ENCODE data around the gene CACNA2D3.

The CACNA2D3 gene

DNA sequence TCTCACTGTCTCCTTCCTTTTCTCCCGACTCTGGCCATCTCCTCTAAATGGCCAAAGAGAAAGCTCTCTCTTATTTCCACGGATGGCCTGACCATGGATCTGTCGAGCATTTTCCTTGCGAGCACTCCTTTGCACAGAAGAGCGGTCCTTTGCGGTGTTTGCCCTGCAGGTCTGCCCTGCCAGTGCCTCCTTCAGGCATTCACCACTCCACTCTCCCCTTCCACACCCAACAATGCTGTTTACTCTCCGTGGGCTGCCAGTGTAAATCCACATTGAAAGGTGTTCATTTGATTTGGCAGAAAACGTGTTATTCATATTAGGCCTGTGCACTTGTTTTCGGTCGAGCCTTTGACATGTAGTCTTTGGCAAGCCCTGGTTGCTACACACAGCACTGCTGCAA is 49.6 kb downstream of the CACNA2D3 start:
- DNase-seq: no peak

DNA sequence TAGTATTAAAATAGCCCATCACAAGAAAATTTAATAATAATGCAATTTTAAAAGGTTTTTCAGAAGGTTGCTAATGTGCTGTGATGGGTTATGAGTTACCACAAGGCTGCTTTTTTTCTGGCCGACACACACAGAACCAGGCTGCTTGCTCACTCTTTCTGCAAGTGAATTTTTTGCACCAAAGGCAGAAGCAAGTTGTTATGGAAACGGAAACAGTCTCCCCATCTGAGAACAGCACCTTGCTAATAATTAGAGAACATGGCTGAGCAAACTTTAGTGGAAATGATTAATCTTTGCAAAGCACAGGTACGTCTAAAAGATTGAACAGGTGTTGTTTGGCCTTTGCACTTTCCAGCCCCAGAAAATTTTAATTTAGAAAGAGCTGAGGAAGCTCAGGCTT is 51.0 kb downstream of the CACNA2D3 start:
- no peak for DNase-seq

DNA sequence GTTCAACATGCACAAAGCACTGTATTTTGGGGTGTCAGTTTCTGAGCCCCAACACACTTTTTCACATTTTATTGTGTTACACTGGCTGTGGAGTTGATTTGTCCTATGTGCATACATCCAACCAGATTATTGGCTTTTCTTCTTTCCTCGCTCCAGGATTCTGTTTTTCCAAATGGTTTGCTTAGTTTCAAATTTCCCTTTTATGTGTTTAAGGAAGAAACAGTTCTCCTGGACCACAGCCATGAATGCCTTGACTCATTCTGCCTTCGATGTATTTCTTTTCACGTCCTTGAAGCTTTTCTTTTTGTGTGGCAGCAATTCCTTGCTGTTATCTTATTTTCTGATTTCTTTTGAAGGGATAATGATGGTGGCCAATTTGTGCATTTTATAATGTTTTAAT is 53.8 kb downstream of the CACNA2D3 start:
- no peak for DNase-seq

DNA sequence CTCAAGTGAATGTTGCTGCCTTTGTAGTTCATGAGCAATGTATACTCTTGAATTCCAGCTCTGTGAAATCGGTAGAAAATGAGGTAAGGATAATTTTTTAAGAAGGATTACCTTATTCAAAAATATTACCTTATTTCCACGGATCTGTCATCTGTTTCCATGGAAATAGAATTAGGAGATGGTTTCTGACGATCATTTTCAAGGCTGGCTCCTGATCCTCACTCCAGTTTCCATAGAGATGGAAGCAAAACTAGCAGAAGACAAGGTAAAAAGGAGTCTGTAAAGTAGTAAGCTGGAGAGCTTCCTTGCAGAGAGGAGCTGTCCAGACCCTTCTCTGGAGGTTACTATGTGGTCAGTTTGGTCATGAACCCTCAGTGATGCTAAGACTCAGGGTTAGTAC is 55.5 kb downstream of the CACNA2D3 start:
- DNase-seq: no peak

DNA sequence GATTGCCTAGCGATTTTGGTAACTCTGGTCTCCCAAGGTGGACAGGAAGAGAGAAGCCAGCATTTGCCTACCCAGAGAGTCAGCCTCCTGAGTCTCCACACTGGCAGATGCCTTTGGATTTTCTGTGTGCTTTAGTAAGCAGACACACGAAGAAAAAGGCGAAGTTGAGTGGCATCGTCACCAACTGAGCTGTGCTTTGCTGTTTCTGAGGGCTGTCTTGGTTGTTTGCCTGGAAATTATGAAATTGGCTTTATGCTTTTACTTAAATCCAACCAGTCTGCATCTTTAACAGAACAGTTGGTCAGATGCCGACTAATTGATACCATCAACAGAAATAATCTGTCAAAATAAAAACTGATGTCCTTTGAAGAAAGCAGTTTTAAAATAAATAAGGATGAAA is 56.0 kb downstream of the CACNA2D3 start:
- no peak for DNase-seq

DNA sequence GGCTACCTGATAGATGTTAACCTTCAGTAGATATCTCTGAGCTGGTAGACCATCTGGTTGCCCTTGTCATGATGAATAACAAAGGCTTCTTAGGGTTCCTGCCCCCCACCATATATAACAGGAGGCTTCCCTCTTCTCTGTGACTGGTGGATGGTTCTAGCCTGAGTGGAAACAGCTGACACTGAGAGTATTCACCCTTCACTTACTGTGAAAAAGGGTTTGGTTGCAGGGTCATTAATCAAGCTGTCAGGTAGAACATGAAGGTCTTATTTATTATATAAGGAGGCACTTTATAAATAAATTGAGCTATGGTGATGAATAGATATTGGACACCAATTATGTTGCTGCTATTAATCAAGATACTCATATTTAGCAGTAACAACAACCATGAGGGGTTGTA is 58.6 kb downstream of the CACNA2D3 start:
- DNase-seq: no peak

DNA sequence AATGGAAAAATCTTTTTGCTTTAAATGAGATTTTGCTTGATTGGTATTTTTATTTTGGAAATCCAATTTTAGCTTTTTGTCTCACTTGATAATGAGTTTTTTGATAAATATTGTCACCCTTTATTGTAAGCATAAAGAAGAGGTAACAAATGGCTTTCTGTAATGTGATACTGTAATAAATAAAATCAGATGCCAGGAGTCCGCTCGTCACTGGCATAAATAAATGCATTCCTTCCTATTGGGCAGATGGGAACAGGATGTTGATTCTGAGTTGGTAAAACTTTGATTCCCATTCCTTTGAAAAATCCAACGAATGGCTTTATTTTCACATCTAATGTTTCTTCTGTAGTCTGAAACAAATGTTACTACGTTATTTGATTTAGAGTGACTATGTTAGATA is 59.9 kb downstream of the CACNA2D3 start:
- no peak for DNase-seq

DNA sequence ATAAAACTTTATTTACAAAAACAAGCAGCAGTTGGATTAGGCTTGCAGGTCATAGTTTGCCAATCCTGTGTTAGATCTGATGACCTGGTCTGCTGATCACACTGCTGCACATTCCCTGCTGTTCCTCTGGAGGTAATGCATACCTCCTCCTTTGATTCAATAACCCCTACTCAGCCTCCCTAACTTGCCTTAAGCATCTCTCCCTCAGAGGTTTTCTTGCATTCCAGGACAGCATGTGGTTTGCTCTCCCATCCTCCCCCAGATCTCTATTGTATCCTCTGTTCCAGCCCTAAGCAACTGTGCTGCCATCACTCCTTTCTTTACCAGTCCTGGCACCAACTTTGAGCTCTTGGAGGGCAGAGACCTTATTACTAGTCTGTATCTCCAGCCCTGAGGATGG is 63.4 kb downstream of the CACNA2D3 start:
- no peak for DNase-seq

DNA sequence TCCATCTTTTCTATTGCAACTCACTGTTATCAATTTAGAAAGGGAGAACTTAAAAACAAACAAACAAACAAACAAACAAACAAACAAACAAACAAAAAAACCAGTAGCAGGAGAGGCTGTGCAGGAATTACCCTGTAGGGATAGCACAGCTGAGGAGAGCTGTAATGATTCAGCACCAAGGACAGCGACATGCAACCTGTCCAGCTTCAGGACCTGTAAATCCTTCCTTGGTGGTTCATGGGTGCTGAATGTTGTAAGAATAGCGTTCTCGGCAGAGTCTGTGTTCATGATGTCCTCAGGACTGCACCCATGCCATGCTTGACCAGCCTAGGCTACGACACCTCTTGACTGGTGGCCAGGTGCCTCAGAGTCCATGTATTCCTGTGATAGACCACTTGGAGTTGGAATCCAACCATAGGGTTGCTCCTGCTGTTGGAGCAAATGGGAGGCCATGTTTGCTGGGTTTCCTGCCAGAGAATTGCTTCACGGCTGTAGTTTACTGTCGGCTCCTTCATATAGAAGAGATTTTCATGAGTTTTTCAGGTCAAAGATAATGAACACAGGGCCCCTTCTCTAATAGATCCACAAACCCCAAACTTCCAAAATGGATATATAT is 65.9 kb downstream of the CACNA2D3 start:
- peak; percentile 2 for DNase-seq

DNA sequence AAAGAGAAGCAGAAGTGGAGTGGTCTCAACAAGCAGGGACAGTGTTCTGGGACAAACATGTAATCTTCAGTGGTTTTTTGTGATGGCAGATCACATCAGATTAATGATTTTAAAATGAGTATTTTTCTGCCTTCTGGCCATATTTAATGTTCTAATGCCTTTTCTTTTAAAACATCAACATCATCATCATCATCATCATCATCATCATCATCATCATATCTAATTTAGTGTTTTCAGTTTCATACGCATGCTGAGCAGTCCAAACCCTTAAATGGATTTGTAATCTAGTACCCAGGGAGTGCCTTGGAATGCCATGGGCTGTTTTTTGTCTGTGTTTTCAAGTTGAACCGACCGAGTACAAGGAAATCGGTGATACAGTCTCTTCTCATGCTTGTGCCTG is 68.9 kb downstream of the CACNA2D3 start:
- DNase-seq: no peak

DNA sequence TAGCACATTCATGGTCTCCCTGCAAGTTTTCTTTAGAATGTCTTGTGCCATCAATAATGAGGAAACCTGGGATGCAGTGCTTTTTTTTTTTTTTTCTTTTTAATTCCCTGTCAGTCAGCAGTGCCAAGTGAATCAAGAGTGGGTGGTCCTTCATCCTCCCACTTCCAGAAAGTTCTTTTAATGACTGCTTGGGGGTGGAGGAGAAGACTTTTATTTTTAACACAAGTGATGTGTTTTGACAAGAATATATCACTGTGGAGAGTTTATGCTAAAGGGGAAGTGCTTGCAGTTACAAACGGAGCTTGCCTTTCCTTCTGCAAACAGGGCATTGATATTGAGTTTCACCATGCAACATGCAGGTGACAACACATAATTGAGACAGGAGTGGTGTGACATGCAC is 69.7 kb downstream of the CACNA2D3 start:
- DNase-seq: no peak

DNA sequence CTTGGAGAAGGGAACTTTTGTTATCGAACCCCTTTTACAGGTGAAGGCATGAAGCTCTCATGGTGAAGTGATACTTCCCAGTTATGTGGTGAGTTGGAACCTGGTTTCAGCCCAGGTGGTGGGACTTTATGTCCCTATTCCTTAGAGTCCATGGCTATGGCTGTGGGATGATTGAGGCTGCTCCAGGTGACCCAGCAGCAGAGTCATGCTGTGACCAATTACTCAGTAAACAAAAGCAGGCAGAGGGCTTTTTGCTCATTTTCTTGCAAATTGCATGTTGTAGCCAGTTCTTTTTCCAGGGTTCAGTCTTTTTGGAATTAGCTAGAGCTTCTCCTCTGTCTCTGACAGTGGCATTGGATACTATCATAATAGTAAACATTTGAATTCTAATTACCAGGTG is 70.7 kb downstream of the CACNA2D3 start:
- DNase-seq: no peak

DNA sequence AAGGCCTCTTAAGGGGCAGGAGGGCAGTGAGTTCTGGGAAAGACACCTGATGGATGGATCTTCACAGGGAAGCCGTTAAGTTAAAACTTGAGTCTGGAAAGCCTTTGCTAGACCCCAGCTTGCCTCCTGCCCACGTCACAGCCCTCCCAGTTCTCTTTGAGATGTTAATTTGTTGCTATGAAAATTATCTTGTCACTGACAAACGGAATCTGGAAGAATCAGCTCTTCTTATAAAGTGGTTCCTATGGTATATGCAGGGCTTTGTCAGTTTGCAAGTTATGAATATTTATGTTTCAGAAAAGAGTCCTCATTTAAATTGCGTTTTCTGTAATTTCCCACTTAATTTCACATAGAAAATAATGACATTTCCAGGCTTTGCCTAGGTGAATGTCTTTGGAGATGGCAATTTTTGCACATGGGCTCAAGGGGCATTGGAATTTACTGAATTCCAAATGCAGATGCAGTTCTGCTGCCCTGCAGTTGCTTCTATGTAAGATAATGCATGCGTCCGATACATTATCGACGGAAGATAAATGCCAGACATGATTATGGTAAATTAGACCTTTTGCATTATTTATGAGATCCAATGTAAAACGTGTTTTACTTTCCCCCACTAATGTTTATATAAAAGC is 74.1 kb downstream of the CACNA2D3 start:
- DNase-seq: no peak

DNA sequence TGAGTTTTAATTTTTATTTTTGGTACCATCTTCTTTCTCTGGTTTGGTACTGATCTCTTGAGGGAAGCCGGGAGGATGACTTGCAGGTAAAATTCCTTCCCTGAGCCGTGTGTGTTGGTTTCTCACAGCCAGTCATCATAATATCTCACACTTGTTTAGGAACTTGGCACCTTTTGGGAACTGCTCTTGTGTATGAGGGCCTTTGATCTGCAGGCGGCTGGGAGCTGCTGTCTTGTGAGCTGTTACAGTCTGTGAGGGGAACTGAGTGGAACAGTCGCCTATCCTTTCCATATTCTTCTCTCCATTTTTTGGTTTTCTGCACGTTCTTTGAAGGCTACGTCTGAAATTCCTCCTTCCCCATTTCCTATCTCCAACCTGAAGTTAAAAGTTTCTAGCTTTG is 75.2 kb downstream of the CACNA2D3 start:
- DNase-seq: no peak

DNA sequence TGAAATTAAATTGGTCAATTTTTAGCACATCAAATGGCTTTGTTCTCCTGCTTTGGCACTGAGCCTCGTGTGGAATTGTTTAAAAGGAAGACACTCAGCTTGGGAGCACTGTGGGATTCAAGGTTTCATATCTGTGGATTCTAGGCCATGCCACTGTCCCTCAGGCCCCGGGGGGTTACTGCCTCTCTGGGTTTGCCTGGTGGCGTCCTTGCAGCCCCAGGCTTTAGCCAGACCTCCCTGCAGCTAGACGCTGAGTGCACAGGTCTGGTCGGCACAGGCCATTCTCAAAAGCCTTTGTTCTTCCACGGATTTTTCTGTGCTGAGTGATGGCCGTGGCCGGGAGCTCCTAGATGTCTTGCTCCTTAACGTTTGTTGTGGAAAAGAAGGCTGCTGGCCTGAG is 76.2 kb downstream of the CACNA2D3 start:
- DNase-seq: no peak

DNA sequence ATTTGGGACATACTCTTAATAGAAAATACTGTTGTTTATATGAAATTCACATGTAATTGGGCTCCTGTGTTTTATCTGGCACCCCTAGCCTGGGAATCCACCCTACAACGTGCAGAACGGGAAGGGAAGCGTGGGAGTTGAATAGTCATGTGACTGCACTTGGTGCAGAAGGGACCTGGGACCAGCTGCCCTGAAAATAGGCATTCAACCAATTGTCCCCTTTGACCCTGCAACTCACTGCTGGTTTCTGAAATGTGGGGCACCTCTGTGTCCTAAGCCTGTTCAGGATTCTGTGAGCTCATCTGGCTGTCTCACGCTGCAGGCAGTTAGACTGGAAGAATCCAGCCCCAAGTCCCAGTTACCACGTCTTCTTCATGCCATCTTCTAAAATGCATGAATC is 79.7 kb downstream of the CACNA2D3 start:
- no peak for DNase-seq

DNA sequence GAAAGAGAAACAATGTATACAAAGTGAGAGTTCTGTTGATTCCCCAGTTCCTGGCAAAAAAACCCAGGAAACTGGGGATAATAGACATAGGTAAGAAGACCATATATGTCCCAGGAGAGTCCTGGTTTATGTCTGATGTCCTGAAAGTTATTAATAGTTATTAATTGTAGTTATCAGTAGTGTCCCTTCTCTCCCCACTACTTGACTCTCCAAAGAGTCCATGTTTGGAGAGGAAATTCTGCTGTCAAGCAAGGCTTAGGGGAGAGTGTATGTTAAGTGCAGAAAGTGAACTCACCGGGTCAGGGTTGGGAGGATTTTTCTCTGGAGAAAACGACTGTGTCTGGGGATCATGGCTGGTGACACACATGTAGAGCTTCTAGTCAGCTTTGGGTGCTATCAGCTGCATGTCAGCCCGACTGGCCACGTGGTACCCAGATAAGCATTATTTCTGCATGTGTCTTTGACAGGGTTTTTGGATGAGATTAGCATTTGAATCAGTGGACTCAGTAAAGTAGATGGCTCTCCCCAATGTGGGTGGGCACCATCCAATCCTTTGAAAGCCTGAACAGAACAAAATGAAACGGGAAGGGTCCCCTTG is 80.4 kb downstream of the CACNA2D3 start:
- DNase-seq: no peak

DNA sequence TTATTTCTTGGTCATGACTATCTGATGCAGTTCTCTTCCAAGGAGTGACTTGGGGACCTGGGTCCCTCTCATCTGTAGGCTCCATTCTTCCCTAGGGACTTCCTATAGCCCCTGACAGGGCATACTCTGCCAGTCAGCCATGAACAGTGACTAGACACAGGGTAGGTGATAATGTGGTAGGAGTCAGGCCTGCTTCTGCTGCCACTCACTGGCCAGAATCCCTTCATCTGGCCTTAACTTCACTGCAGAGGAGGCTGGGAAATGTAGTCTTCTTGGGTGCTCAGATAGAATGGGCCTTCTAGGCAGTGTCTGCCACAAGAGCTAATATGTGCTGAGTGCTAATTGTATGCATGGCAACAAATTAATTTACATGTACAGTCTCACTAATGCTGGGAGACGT is 84.5 kb downstream of the CACNA2D3 start:
- DNase-seq: no peak

DNA sequence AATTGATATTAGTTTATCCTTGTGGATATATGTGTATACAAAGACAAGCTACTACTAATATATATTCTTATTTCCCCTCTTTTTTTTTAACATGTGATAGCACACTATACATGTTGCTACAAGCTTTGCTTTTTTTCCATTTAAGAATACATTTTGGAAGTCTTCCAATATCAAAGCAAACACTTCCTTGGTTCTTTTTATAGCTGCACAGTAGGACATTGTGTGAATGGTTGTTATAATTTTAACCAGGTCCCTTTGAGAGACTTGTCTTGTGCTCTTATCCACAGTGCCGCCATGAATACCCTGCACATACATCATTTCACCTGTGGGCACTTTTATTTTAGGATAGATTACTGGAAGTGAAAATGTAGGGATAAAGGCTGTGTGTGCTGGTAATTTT is 88.7 kb downstream of the CACNA2D3 start:
- no peak for DNase-seq

DNA sequence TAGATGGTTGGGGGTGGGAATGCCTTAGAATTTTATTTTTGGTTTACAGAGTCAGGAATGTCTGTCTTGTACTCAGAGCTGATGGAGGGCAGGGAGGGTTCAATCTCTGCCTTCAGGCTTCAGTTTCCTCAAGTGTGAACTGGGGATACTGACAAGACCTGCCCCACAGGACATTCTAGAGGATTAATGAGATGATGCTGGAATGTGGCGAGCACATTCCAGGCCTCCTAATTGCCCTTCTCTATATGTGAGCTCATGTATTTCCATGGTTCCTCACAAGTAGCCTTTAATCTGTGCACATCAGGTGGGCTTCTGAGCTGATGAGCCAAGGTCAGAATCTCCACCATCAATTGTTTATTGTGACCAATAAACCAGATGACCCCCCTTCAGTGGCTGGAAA is 90.4 kb downstream of the CACNA2D3 start:
- DNase-seq: no peak

DNA sequence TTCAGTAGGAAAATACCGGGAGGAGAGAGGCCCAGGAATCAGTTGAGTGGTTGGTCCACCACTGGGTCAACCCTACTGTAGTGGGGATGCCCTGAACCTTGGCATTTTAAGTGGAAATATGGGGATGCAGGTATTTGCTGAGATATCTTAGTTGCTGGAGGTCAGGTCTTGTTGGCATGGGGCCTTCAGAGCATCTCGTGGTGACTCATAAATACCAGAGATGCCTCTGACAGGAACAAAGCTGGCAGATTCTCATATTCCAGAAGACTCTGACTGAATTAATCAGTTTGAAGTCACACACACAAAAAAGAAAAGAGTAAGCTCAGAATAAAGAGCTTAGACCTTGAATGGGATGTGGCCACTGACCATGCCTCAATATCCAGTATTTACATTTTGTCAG is 91.6 kb downstream of the CACNA2D3 start:
- DNase-seq: no peak

DNA sequence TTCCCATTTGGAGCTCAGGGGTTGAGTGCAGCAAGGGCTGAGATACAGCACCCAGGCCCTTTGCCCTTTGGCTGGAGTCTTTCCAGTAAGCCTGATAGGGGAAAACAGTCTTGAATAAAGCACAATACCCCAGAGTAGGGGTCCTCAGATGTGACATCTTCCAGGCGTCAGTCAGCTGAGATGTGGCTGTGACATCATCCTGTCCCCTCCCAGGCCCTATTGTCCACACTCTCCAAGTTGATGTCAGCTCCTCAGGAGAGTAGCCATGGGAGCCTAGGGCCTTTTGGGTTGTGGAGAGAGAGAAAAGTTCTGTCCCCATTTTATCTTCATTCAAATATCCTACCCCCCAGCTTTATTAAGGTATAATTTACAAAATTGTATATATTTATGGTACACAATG is 92.5 kb downstream of the CACNA2D3 start:
- no peak for DNase-seq

DNA sequence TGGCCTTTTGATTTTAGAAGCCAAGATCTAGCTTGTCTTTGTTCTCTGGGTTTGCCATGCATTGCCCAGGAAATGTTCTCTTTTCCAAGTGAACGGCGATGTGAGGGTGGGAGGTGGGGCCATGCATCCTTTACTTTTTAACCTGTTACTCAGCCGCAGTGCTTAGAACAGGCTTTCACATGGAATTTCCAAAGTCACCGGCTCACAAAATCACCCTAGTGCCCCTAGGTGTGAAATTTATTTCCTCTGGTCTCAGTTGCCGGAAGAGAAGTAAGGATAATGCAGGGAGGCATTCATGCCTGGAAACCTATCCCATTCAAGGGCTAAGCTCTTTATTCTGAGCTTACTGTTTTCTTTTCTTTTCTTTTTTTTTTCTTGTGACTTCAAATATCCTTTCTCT is 93.2 kb downstream of the CACNA2D3 start:
- no peak for DNase-seq

DNA sequence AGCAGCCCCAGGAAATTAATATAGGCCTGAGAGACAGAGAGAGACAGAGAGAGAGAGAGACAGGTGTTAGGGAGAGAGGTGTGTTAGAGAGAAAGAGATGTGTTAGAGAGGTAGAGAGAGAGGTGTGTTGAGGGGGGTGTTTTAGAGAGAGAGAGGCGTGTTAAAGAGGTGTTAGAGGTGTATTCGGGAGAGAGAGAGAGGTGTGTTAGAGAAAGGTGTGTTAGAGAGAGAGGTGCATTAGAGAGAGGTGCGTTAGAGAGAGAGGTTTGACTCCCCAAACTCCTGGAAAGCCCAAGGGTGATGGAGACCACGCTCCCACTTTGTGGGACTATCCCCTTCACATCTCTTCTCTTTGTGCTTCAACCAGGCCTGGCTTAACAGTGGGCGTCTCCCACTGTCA is 95.5 kb downstream of the CACNA2D3 start:
- no peak for DNase-seq

DNA sequence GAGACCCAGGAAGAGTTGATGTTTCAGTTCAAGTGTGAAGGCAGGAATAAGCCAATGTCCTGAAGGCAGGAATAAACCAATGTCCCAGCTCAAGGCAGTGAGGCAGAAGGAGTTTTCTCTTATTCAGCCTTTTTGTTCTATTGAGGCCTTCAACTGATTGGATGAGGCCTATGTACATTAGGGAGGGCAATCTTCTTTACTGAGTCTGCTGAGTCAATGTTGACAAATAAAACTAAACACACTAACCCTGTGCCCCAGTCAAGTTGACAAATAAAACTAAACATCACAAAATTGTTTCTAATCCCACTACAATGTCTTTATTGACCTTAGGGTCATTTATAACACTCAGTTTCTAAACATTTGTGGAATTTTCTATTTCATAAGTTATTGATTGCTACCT is 100.0 kb downstream of the CACNA2D3 start:
- DNase-seq: no peak
